OCI-LY3 (cell line): Measurements from ENCODE around the gene SLC43A1.

ENCODE experiments used
- H2AFZ ChIP-seq: fragments of 200-600, 300-600 bp; shearing (Covaris generic); 2 replicates; pipeline ENCODE4 v1.6.0; 2014; ENCODE audit warnings: antibody characterized with exemption, low read depth, low read length
- H3K27ac ChIP-seq: fragments of 200-600, 300-600 bp; sonication (generic); 2 replicates; pipeline ENCODE4 v1.5.1; 2014; ENCODE audit warnings: mild to moderate bottlenecking, low read length, moderate library complexity, mixed read lengths
- H3K27me3 ChIP-seq: fragments of 200-600, 300-600 bp; sonication (generic); 2 replicates; pipeline ENCODE4 v1.6.1; 2014; ENCODE audit warnings: low read depth, low read length, mixed read lengths
- H3K36me3 ChIP-seq: fragments of 200-600, 300-600 bp; sonication (generic); replicated peaks from 2 replicates; pipeline ENCODE3; 2014; ENCODE audit warnings: low read depth, low read length, mixed read lengths
- H3K4me1 ChIP-seq: fragments of 300-600, 200-600 bp; sonication (generic); 2 replicates; pipeline ENCODE4 v1.6.1; 2014; ENCODE audit warnings: low read length, mixed read lengths
- H3K4me2 ChIP-seq: fragments of 200-600, 300-600 bp; sonication (generic); 2 replicates; pipeline ENCODE4 v1.6.1; 2014; ENCODE audit warnings: low read length, mixed read lengths
- H3K4me3 ChIP-seq: fragments of 300-600, 200-600 bp; sonication (generic); 2 replicates; pipeline ENCODE4 v1.5.1; 2014; ENCODE audit warnings: antibody characterized with exemption, mild to moderate bottlenecking, low read length, moderate library complexity
- H3K79me2 ChIP-seq: fragments of 300-600, 200-600 bp; shearing (Covaris generic); 2 replicates; pipeline ENCODE4 v1.6.1; 2014; ENCODE audit warnings: mild to moderate bottlenecking, low read length, mixed read lengths
- H3K9ac ChIP-seq: fragments of 300-600, 200-600 bp; shearing (Covaris generic); 2 replicates; pipeline ENCODE4 v1.6.0; 2014; ENCODE audit warnings: mild to moderate bottlenecking, low read length, moderate library complexity
- H3K9me3 ChIP-seq: fragments of 200-600, 300-600 bp; shearing (Covaris generic); 2 replicates; pipeline ENCODE4 v1.6.1; 2014; ENCODE audit warnings: low read length, mixed read lengths; ENCODE audit not compliant: insufficient read depth
- H4K20me1 ChIP-seq: fragments of 200-600, 300-600 bp; sonication (generic); 2 replicates; pipeline ENCODE4 v1.6.1; 2016; ENCODE audit warnings: low read length, mixed read lengths; ENCODE audit not compliant: insufficient read depth
- CTCF ChIP-seq: fragments of 200-600, 300-600 bp; sonication (generic); IDR thresholded peaks from 2 replicates; pipeline ENCODE4 v1.5.1; 2014; ENCODE audit warnings: antibody characterized with exemption, low read length, low read depth
- EZH2phosphoT487 ChIP-seq: fragments of 200-600 bp; shearing (Covaris generic); IDR thresholded peaks from 2 replicates; pipeline ENCODE4 v1.6.1; 2018; ENCODE audit warnings: antibody characterized with exemption, mixed run types, low read depth

Gene SLC43A1

GRCh38 chr11:57479911-57480310, 35.6 kb downstream of the SLC43A1 start:
- no peak overlapping the region for H3K4me3 ChIP-seq
- H3K9me3 ChIP-seq, result no peaks in the 10 kb centered on the region
- H3K4me2 ChIP-seq, result 0 out of 2 replicates have a peak overlapping the region, but pooled peaks have one; percentile 17
- TF ChIP-seq CTCF (no peak), EZH2phosphoT487 (no peak)
- H2AFZ ChIP-seq, result no peak overlapping the region
- no peak overlapping the region for H3K9ac ChIP-seq
- H3K36me3 ChIP-seq, result peaks cover 8% of the 10 kb centered on the region
- H3K27me3 ChIP-seq, result no peaks in the 10 kb centered on the region
- H3K79me2 ChIP-seq, result no peaks in the 10 kb centered on the region; the same call in 1 of the 2 replicates
- peaks cover 84% of the 10 kb centered on the region for H3K4me1 ChIP-seq
- no peak overlapping the region for H3K27ac ChIP-seq
- H4K20me1 ChIP-seq, result no peaks in the 10 kb centered on the region

GRCh38 chr11:57479021-57479663, 36.4 kb downstream of the SLC43A1 start:
- Histone ChIP-seq H3K36me3 (peaks cover 3% of the 10 kb centered on the region), H2AFZ (no peak overlapping the region), H3K27me3 (no peaks in the 10 kb centered on the region), H4K20me1 (no peaks in the 10 kb centered on the region; the same call in 1 of the 2 replicates), H3K9ac (no peak overlapping the region), H3K4me1 (peaks cover 83% of the 10 kb centered on the region), H3K27ac (no peak overlapping the region), H3K79me2 (no peaks in the 10 kb centered on the region; the same call in 1 of the 2 replicates), H3K9me3 (no peaks in the 10 kb centered on the region), H3K4me3 (no peak overlapping the region), H3K4me2 (no peak overlapping the region)
- TF ChIP-seq EZH2phosphoT487 (no peak), CTCF (no peak)

GRCh38 chr11:57477507-57478189, 37.9 kb downstream of the SLC43A1 start:
- Histone ChIP-seq H3K79me2 (no peaks in the 10 kb centered on the region; the same call in 1 of the 2 replicates), H3K4me3 (peak overlapping the region; percentile 82; the same call in 1 of the 2 replicates), H3K4me1 (peaks cover 72% of the 10 kb centered on the region), H3K36me3 (no peaks in the 10 kb centered on the region), H4K20me1 (no peaks in the 10 kb centered on the region; the same call in 1 of the 2 replicates), H3K9ac (peak overlapping the region; percentile 87; the same call in 1 of the 2 replicates), H3K27me3 (no peaks in the 10 kb centered on the region), H2AFZ (no peak overlapping the region), H3K4me2 (peak overlapping the region; percentile 88; the same call in 1 of the 2 replicates), H3K9me3 (no peaks in the 10 kb centered on the region), H3K27ac (no peak overlapping the region)
- TF ChIP-seq CTCF (peak; percentile 10; the same call in 1 of the 2 replicates), EZH2phosphoT487 (no peak)
